H1 (cell line): ENCODE measurements around the gene RRP1B. TPM values are rescaled to one million over a fixed set of nuclear protein-coding genes. Genes with fewer than 3 reads are reported as not detected.

Experiments
- CTCF ChIA-PET: fragments of 300-600 bp; sonication (Branson Sonifier 250); formaldehyde crosslinking; loops from one replicate; lab custom pipeline; 2021; ENCODE audit not compliant: partially characterized antibody; lab: Charles Lee
- POLR2A ChIA-PET: fragments of 300-600 bp; sonication (Branson Sonifier 250); formaldehyde crosslinking; loops from one replicate; lab custom pipeline; 2021; ENCODE audit warnings: inconsistent platforms; ENCODE audit not compliant: partially characterized antibody; lab: Charles Lee
- DNase-seq, 2 experiments: peaks; one replicate each; pipeline versions ENCODE4 v3.0.0 to v3.0.0-alpha.2; 2010 to 2022; ENCODE audit warnings: low spot score in 2 of 2, low read depth in 1 of 2, mixed read lengths in 1 of 2
- FAIRE-seq: peaks from 2 replicates; lab custom pipeline; 2011; peaks lifted over from hg19 to GRCh38; lab: Jason Lieb, UNC
- H2AFZ ChIP-seq: 2 replicates; pipeline ENCODE4 v1.8.1; 2012; ENCODE audit warnings: low read length, inconsistent platforms
- H2AK5ac ChIP-seq: 2 replicates; pipeline ENCODE4 v1.6.1; 2013; ENCODE audit warnings: low read depth, low read length
- H2BK120ac ChIP-seq: replicated peaks from 2 replicates; pipeline ENCODE3; 2013; ENCODE audit warnings: low read depth, low read length, inconsistent platforms
- H2BK12ac ChIP-seq: 2 replicates; pipeline ENCODE4 v1.6.1; 2013; ENCODE audit warnings: low read depth, low read length
- H2BK15ac ChIP-seq: 2 replicates; pipeline ENCODE4 v1.6.1; 2013; ENCODE audit warnings: low read length
- H2BK20ac ChIP-seq: 2 replicates; pipeline ENCODE4 v1.6.1; 2013; ENCODE audit warnings: low read length
- H2BK5ac ChIP-seq: 2 replicates; pipeline ENCODE4 v1.6.1; 2013; ENCODE audit warnings: low read depth, low read length
- H3K14ac ChIP-seq: 2 replicates; pipeline ENCODE4 v1.6.1; 2013; ENCODE audit warnings: inconsistent platforms; ENCODE audit not compliant: insufficient read length
- H3K18ac ChIP-seq: 2 replicates; pipeline ENCODE4 v1.6.1; 2013; ENCODE audit warnings: low read length; ENCODE audit errors: extremely low read depth
- H3K23ac ChIP-seq: 2 replicates; pipeline ENCODE4 v1.6.1; 2013; ENCODE audit warnings: inconsistent platforms; ENCODE audit not compliant: insufficient read length
- H3K23me2 ChIP-seq: 2 replicates; pipeline ENCODE4 v1.6.1; 2013; ENCODE audit warnings: low read depth, low read length
- H3K27ac ChIP-seq: 2 replicates; pipeline ENCODE4 v1.6.1; 2011; ENCODE audit warnings: low read depth, low read length, inconsistent platforms
- H3K27me3 ChIP-seq, 4 experiments: replicated peaks in 1 of 4; 1 replicate in 1 of 4; 2 replicates in 3 of 4; pipeline versions ENCODE4 v1.6.1 to v1.8.1; 2011 to 2013; ENCODE audit warnings: low read length in 3 of 4, mild to moderate bottlenecking in 3 of 4, inconsistent platforms in 2 of 4, mixed read lengths in 2 of 4, moderate library complexity in 1 of 4; ENCODE audit not compliant: control insufficient read depth in 3 of 4, insufficient read depth in 3 of 4; ENCODE audit errors: extremely low read depth in 1 of 4
- H3K36me3 ChIP-seq, 4 experiments: 2 replicates each; pipeline versions ENCODE4 v1.6.1 to v1.8.1; 2011 to 2013; ENCODE audit warnings: mild to moderate bottlenecking in 4 of 4, low read length in 3 of 4, moderate library complexity in 2 of 4, control low read depth in 1 of 4, inconsistent platforms in 1 of 4; ENCODE audit not compliant: insufficient read depth in 4 of 4, control insufficient read depth in 2 of 4
- H3K4ac ChIP-seq: replicated peaks from 2 replicates; pipeline ENCODE3; 2013; ENCODE audit warnings: low read length, low read depth, mixed read lengths, inconsistent platforms; ENCODE audit not compliant: insufficient read length
- H3K4me1 ChIP-seq, 4 experiments: replicated peaks in 1 of 4; 1 replicate in 1 of 4; 2 replicates in 3 of 4; pipeline versions ENCODE4 v1.6.1 to v1.8.1; 2011 to 2013; ENCODE audit warnings: low read length in 3 of 4, inconsistent platforms in 2 of 4, mixed read lengths in 1 of 4; ENCODE audit not compliant: insufficient read depth in 4 of 4, control insufficient read depth in 3 of 4
- H3K4me2 ChIP-seq, 2 experiments: 2 replicates each; pipeline versions ENCODE4 v1.6.1 to v1.8.1; 2011 to 2013; ENCODE audit warnings: low read depth in 2 of 2, low read length in 2 of 2, control low read depth in 1 of 2, inconsistent platforms in 1 of 2, mild to moderate bottlenecking in 1 of 2; ENCODE audit not compliant: insufficient read depth in 1 of 2
- H3K4me3 ChIP-seq, 4 experiments: fragments of 200-600, 300-600 bp in 1 of 4; sonication (generic), shearing (Covaris generic), sonication (Bioruptor Twin) in 1 of 4; 2 replicates each; pipeline versions ENCODE4 v1.5.1 to v1.8.1; 2011 to 2016; ENCODE audit warnings: low read length in 4 of 4, low read depth in 3 of 4, control low read depth in 2 of 4, inconsistent platforms in 2 of 4, mild to moderate bottlenecking in 2 of 4, mixed read lengths in 1 of 4, moderate library complexity in 1 of 4; ENCODE audit not compliant: insufficient read depth in 2 of 4; ENCODE audit errors: extremely low read depth in 1 of 4
- H3K56ac ChIP-seq: replicated peaks from 2 replicates; pipeline ENCODE3; 2013; ENCODE audit warnings: low read depth, mild to moderate bottlenecking, mixed read lengths, low read length, inconsistent platforms; ENCODE audit not compliant: insufficient read length
- H3K79me1 ChIP-seq: 2 replicates; pipeline ENCODE4 v1.6.1; 2013; ENCODE audit warnings: low read depth, low read length, control low read depth
- H3K79me2 ChIP-seq, 2 experiments: 2 replicates each; pipeline versions ENCODE4 v1.6.1 to v1.8.1; 2012 to 2013; ENCODE audit warnings: low read length in 2 of 2, mild to moderate bottlenecking in 2 of 2, inconsistent platforms in 1 of 2; ENCODE audit not compliant: insufficient read depth in 2 of 2, control insufficient read depth in 1 of 2
- H3K9ac ChIP-seq, 4 experiments: replicated peaks in 1 of 4; 1 replicate in 1 of 4; 2 replicates in 3 of 4; pipeline versions ENCODE4 v1.6.1 to v1.8.1; 2011 to 2013; ENCODE audit warnings: low read depth in 3 of 4, low read length in 3 of 4, control low read depth in 2 of 4, mild to moderate bottlenecking in 2 of 4, moderate library complexity in 2 of 4, inconsistent platforms in 1 of 4; ENCODE audit errors: extremely low read depth in 1 of 4
- H3K9me3 ChIP-seq, 2 experiments: 2 replicates each; pipeline versions ENCODE4 v1.6.1 to v1.8.1; 2012 to 2013; ENCODE audit warnings: mild to moderate bottlenecking in 2 of 2, moderate library complexity in 2 of 2, control low read depth in 1 of 2, inconsistent platforms in 1 of 2, low read depth in 1 of 2, low read length in 1 of 2, mixed read lengths in 1 of 2; ENCODE audit not compliant: insufficient read depth in 2 of 2
- H4K20me1 ChIP-seq, 2 experiments: replicated peaks in 1 of 2; 2 replicates each; pipeline versions ENCODE3 to v1.8.1; 2011 to 2013; ENCODE audit warnings: inconsistent platforms in 2 of 2, low read length in 2 of 2, mild to moderate bottlenecking in 1 of 2; ENCODE audit not compliant: insufficient read depth in 2 of 2, control insufficient read depth in 1 of 2
- H4K5ac ChIP-seq: 2 replicates; pipeline ENCODE4 v1.6.1; 2013; ENCODE audit warnings: low read length, low read depth, mixed read lengths, inconsistent platforms; ENCODE audit not compliant: insufficient read length
- H4K8ac ChIP-seq: 2 replicates; pipeline ENCODE4 v1.8.0; 2013; ENCODE audit warnings: mild to moderate bottlenecking, moderate library complexity, low read length, inconsistent platforms; ENCODE audit not compliant: insufficient read depth; ENCODE audit errors: extremely low read depth
- H4K91ac ChIP-seq: replicated peaks from 2 replicates; pipeline ENCODE3; 2013; ENCODE audit warnings: low read length, mixed read lengths, inconsistent platforms; ENCODE audit not compliant: insufficient read length
- BCL11A ChIP-seq, 2 experiments: IDR thresholded peaks; one replicate each; pipeline ENCODE4 v1.6.1; 2011; ENCODE audit warnings: low read depth in 2 of 2, low read length in 2 of 2, mild to moderate bottlenecking in 2 of 2
- CBX5 ChIP-seq: fragments of 300-800, 300-1000 bp; sonication (generic); IDR thresholded peaks from 2 replicates; pipeline ENCODE4 v1.7.1; 2016; ENCODE audit warnings: antibody characterized with exemption, low read length, low read depth
- CHD2 ChIP-seq: IDR thresholded peaks from 2 replicates; pipeline ENCODE4 v1.6.1; 2012; ENCODE audit warnings: low read length, improper control_type of control experiment
- EGR1 ChIP-seq: IDR thresholded peaks from 2 replicates; pipeline ENCODE4 v1.6.1; 2011; ENCODE audit warnings: low read depth, low read length, borderline replicate concordance
- EZH2 ChIP-seq: fragments of 200-600 bp; sonication (generic); IDR thresholded peaks from 2 replicates; pipeline ENCODE4 v1.7.1; 2012; ENCODE audit warnings: low read depth, mild to moderate bottlenecking, moderate library complexity, low read length, inconsistent platforms; ENCODE audit not compliant: severe bottlenecking
- JUN ChIP-seq: IDR thresholded peaks from 2 replicates; pipeline ENCODE4 v1.6.1; 2011; ENCODE audit warnings: low read depth, mild to moderate bottlenecking, improper control_type of control experiment, low read length
- MAFK ChIP-seq: IDR thresholded peaks from 2 replicates; pipeline ENCODE4 v1.6.1; 2012; ENCODE audit warnings: low read depth, mild to moderate bottlenecking, improper control_type of control experiment, low read length
- PHF8 ChIP-seq: fragments of 200-600 bp; sonication (generic); conservative IDR thresholded peaks from 2 replicates; pipeline ENCODE4 v1.7.1; 2012; ENCODE audit warnings: low read depth, mild to moderate bottlenecking, inconsistent platforms, low read length, moderate library complexity
- POU5F1 ChIP-seq: IDR thresholded peaks from 2 replicates; pipeline ENCODE4 v1.6.1; 2011; ENCODE audit warnings: low read depth, mild to moderate bottlenecking, low read length, moderate library complexity
- RNF2 ChIP-seq: fragments of 200-900, 300-1000 bp; sonication (generic); IDR thresholded peaks from 2 replicates; pipeline ENCODE4 v1.7.1; 2016; ENCODE audit warnings: borderline replicate concordance, low read depth, mild to moderate bottlenecking, antibody characterized with exemption, low read length; ENCODE audit not compliant: poor library complexity, severe bottlenecking; ENCODE audit errors: missing control alignments
- TEAD4 ChIP-seq: IDR thresholded peaks from 2 replicates; pipeline ENCODE4 v1.6.1; 2012; ENCODE audit warnings: low read depth, low read length, inconsistent platforms, mixed read lengths
- YY1 ChIP-seq: IDR thresholded peaks from 2 replicates; pipeline ENCODE4 v1.6.1; 2011; ENCODE audit warnings: low read depth, mild to moderate bottlenecking, low read length
- WGBS, 2 experiments: shearing (Covaris generic) in 1 of 2; methylation state at CpG; one replicate each; pipeline versions ENCODE4 v1.1.6 to v1.1.7; 2013 to 2015; ENCODE audit warnings: low lambda C conversion rate in 2 of 2, mixed read lengths in 2 of 2, inconsistent platforms in 1 of 2, low coverage in 1 of 2, missing lambda C conversion rate in 1 of 2; ENCODE audit not compliant: insufficient replicate concordance in 2 of 2, insufficient coverage in 1 of 2, insufficient read length in 1 of 2; ENCODE audit errors: extremely low coverage in 1 of 2, missing lambda C conversion rate in 1 of 2; 5-methylcytosine and 5-hydroxymethylcytosine counted together
- polyA plus RNA-seq, 7 experiments: library from polyadenylated mRNA; depleted of rRNA in 3 of 7; stranded (reverse) in 5 of 7; unstranded in 2 of 7; fragments of >200 nt in 5 of 7; fragments of 200-250 nt in 2 of 7; gene quantifications; 1 replicate in 5 of 7; 2 replicates in 1 of 7; 4 replicates in 1 of 7; pipeline versions ENCODE4 v1.2.1 to v1.2.3, GENCODE V29; 2011 to 2013; ENCODE audit warnings: missing spikeins in 2 of 7, mixed read lengths in 2 of 7
- total RNA-seq: library from RNA; stranded (reverse); fragmentation: NEBNext Ultra II Directional; extraction: Animal tissue kit (Norgen Biotek cat#: 25700); gene quantifications from 2 replicates; pipeline ENCODE4 v1.2.1, GENCODE V29; 2021

RRP1B gene
- total and polyA plus RNA-seq, 2 of the 8 experiments (the other 6 are each of a cell fraction or from before 2014, with no cell fraction given) = 25.8 to 97.3 TPM

GRCh38 chr21:43697758-43698643 lies 38.6 kb downstream of the RRP1B start:
- H2BK120ac ChIP-seq = no peak overlapping the region
- H3K9ac ChIP-seq = no peak overlapping the region
- H3K4me2 ChIP-seq = no peak overlapping the region
- POLR2A ChIA-PET = interaction anchor here (0.6 to 1.1 kb wide), 4 partner anchors 9 to 26 kb away, joined by 3 read pairs; no protein-coding TSS in a partner anchor
- no peaks in the 10 kb centered on the region for H3K79me2 ChIP-seq
- no peak overlapping the region for H3K23ac ChIP-seq
- H3K36me3 ChIP-seq = peaks cover 0 to 30% (median 12%) of the 10 kb centered on the region in 4 experiments; a peak in 6 of 8 replicates
- H3K56ac ChIP-seq = no peak overlapping the region
- H3K9me3 ChIP-seq = no peaks in the 10 kb centered on the region
- H3K4me1 ChIP-seq = peaks cover 0 to 7% (median 0%) of the 10 kb centered on the region in 4 experiments; a peak in 2 of 7 replicates
- no peak overlapping the region for H3K18ac ChIP-seq
- no peak overlapping the region for H4K8ac ChIP-seq
- no peak overlapping the region for H2BK5ac ChIP-seq
- H2BK15ac ChIP-seq = no peak overlapping the region
- H2AFZ ChIP-seq = no peak overlapping the region
- no peak overlapping the region for H4K91ac ChIP-seq
- no peak for DNase-seq
- no peak overlapping the region for H3K14ac ChIP-seq
- H4K20me1 ChIP-seq = no peaks in the 10 kb centered on the region
- CTCF ChIA-PET = interaction anchor here (0.8 kb wide), 1 partner anchor 43 kb away, joined by 3 read pairs; no protein-coding TSS in a partner anchor
- no peaks in the 10 kb centered on the region for H3K79me1 ChIP-seq
- 89% methylated on average over 10 of the region's 11 CpGs; no CpG with 5 or more reads in 1 of the 2 experiments for WGBS, 2 experiments
- no peak overlapping the region for H4K5ac ChIP-seq
- H3K27me3 ChIP-seq = no peaks in the 10 kb centered on the region
- H3K23me2 ChIP-seq = no peaks in the 10 kb centered on the region
- no peak overlapping the region for H3K4me3 ChIP-seq
- no peak overlapping the region for H3K27ac ChIP-seq
- H3K4ac ChIP-seq = no peak overlapping the region
- no peak overlapping the region for H2BK12ac ChIP-seq
- no peak for FAIRE-seq
- H2BK20ac ChIP-seq = no peak overlapping the region
- no peak overlapping the region for H2AK5ac ChIP-seq
- TF ChIP-seq BCL11A (IDR thresholded peaks at IDR 0.05; ENCODE audit: low read depth in 2 of 2, low read length in 2 of 2) (no peak), YY1 (no peak), JUN (no peak), EGR1 (no peak), CBX5 (no peak), TEAD4 (no peak), RNF2 (no peak), MAFK (no peak), EZH2 (no peak), CHD2 (no peak), POU5F1 (no peak), PHF8 (no peak)
